Measurements from ENCODE around the gene NFIX.

- TF ChIP-seq, protein P1, sequence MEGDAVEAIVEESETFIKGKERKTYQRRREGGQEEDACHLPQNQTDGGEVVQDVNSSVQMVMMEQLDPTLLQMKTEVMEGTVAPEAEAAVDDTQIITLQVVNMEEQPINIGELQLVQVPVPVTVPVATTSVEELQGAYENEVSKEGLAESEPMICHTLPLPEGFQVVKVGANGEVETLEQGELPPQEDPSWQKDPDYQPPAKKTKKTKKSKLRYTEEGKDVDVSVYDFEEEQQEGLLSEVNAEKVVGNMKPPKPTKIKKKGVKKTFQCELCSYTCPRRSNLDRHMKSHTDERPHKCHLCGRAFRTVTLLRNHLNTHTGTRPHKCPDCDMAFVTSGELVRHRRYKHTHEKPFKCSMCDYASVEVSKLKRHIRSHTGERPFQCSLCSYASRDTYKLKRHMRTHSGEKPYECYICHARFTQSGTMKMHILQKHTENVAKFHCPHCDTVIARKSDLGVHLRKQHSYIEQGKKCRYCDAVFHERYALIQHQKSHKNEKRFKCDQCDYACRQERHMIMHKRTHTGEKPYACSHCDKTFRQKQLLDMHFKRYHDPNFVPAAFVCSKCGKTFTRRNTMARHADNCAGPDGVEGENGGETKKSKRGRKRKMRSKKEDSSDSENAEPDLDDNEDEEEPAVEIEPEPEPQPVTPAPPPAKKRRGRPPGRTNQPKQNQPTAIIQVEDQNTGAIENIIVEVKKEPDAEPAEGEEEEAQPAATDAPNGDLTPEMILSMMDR (conservative IDR thresholded peaks at IDR 0.05; ENCODE audit: low read depth, low read length), result no peak
- TF ChIP-seq EZH2 (IDR thresholded peaks at IDR 0.05; ENCODE audit: borderline replicate concordance, low read depth, low read length, poor library complexity, severe bottlenecking), result no peak
These were observed 44.0 kb downstream of the NFIX start for GRCh38 chr19:13039211-13039789.

All from A673 (cell line).